ENCODE measurements around the gene PARD6G. TPM values are rescaled to one million over a fixed set of nuclear protein-coding genes. Genes with fewer than 3 reads are reported as not detected.

Gene PARD6G
- total RNA-seq, 1 experiment from 2014 or later: 0.15 TPM

DNA sequence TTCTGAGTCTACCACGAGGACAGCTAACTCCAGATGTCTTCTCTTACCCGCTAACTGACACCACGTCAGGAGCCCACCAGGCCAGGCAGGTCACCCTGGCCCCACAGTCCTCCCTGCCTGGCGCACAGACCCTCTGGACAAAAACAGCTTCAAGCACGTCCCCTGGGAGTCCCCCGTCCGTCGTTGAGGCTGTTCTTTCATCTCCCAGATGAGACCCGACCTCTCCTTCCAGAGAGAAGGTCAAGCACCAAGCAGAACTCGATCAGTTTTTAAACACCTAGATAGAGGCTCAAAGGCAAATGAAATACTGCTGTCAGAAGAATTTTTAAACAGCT is 57.8 kb downstream of the PARD6G start:
- Histone ChIP-seq H3K36me3 (ENCODE audit: low read depth) (no peaks in the 10 kb centered on the region), H3K4me3 (no peak overlapping the region), H3K9me2 (ENCODE audit: insufficient read depth) (no peaks in the 10 kb centered on the region), H3K4me1 (replicated peaks; ENCODE audit: insufficient read depth) (no peaks in the 10 kb centered on the region), H3K4me2 (no peak overlapping the region), H3K9me3 (ENCODE audit: insufficient read depth, low read depth) (no peaks in the 10 kb centered on the region), H4K20me1 (ENCODE audit: insufficient read depth) (no peaks in the 10 kb centered on the region), H3K27ac (no peak overlapping the region), H2AFZ (no peak overlapping the region), H3F3A (ENCODE audit: insufficient read depth, low read depth) (no peaks in the 10 kb centered on the region), H3K27me3 (ENCODE audit: insufficient read depth, low read depth) (peaks cover 82% of the 10 kb centered on the region), H3K79me2 (ENCODE audit: low read depth) (no peaks in the 10 kb centered on the region)
- TF ChIP-seq, protein P1, sequence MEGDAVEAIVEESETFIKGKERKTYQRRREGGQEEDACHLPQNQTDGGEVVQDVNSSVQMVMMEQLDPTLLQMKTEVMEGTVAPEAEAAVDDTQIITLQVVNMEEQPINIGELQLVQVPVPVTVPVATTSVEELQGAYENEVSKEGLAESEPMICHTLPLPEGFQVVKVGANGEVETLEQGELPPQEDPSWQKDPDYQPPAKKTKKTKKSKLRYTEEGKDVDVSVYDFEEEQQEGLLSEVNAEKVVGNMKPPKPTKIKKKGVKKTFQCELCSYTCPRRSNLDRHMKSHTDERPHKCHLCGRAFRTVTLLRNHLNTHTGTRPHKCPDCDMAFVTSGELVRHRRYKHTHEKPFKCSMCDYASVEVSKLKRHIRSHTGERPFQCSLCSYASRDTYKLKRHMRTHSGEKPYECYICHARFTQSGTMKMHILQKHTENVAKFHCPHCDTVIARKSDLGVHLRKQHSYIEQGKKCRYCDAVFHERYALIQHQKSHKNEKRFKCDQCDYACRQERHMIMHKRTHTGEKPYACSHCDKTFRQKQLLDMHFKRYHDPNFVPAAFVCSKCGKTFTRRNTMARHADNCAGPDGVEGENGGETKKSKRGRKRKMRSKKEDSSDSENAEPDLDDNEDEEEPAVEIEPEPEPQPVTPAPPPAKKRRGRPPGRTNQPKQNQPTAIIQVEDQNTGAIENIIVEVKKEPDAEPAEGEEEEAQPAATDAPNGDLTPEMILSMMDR (conservative IDR thresholded peaks at IDR 0.05): no peak
- no peak for TF ChIP-seq EZH2 (IDR thresholded peaks at IDR 0.05; ENCODE audit: low read depth)
- no TSS peak for BruUV-seq (replicated peaks)
- ChIA-PET CTCF (no interaction called here), POLR2A (ENCODE audit: unreplicated experiment) (no interaction called here)
- intact Hi-C loops (cut with micrococcal nuclease; ENCODE audit: unreplicated experiment): no loop called here
- DNase-seq: no peak

DNA sequence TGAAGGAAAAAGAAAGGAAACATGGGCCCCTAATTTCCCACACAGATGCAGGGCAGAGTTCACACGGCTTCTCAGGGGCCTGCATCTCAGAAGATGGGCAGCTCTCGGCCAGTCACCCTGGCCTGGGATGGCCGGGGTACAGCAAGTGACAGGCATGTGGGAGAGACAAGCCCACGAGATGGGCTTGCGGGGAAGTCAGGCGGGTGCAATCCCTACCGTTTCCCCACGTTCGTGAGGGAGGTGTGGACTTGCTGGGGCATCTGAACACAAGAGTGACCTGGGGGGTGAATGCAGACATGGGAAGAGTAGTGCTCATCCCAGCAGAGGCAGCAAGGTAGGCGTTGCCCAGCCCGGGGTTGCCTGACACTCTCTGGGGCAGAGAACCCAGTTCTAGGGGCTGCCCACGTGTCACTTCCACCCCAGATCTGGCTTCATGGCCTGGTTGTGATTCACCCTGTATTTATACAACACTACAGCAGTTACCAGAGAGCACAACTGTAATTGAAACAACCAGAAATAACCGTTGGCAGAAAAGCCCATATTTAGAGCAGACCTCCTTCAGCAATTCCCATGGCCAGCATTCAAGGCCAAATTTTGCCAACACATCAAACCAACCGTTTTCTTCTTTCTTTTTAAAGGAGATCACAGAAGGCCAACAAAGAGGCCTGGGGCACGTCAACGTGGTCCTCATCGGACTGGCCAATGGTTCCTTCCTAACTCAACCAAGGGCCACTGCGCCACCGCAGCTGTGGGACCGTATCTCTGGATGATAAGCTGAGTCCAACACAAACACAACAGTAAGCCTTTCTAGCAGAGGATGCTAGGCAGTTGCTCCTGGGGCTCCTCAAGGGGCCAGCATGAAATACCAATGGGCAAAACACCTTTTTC is 58.4 kb downstream of the PARD6G start:
- no peak overlapping the region for H3K27ac ChIP-seq
- ChIA-PET CTCF (no interaction called here), POLR2A (ENCODE audit: unreplicated experiment) (no interaction called here)
- no peak overlapping the region for H3K4me3 ChIP-seq
- no TSS peak for BruUV-seq (replicated peaks)
- TF ChIP-seq EZH2 (IDR thresholded peaks at IDR 0.05; ENCODE audit: low read depth): no peak
- TF ChIP-seq, protein P1 (conservative IDR thresholded peaks at IDR 0.05): no peak
- no peaks in the 10 kb centered on the region for H3K4me1 ChIP-seq (replicated peaks; ENCODE audit: insufficient read depth)
- no peaks in the 10 kb centered on the region for H3F3A ChIP-seq (ENCODE audit: insufficient read depth, low read depth)
- H2AFZ ChIP-seq: no peak overlapping the region
- intact Hi-C loops (cut with micrococcal nuclease; ENCODE audit: unreplicated experiment): no loop called here
- H3K4me2 ChIP-seq: no peak overlapping the region
- H3K36me3 ChIP-seq (ENCODE audit: low read depth): no peaks in the 10 kb centered on the region
- no peaks in the 10 kb centered on the region for H4K20me1 ChIP-seq (ENCODE audit: insufficient read depth)
- no peaks in the 10 kb centered on the region for H3K79me2 ChIP-seq (ENCODE audit: low read depth)
- no peaks in the 10 kb centered on the region for H3K9me3 ChIP-seq (ENCODE audit: insufficient read depth, low read depth)
- H3K9me2 ChIP-seq (ENCODE audit: insufficient read depth): no peaks in the 10 kb centered on the region
- peaks cover 83% of the 10 kb centered on the region for H3K27me3 ChIP-seq (ENCODE audit: insufficient read depth, low read depth)
- DNase-seq: no peak

DNA sequence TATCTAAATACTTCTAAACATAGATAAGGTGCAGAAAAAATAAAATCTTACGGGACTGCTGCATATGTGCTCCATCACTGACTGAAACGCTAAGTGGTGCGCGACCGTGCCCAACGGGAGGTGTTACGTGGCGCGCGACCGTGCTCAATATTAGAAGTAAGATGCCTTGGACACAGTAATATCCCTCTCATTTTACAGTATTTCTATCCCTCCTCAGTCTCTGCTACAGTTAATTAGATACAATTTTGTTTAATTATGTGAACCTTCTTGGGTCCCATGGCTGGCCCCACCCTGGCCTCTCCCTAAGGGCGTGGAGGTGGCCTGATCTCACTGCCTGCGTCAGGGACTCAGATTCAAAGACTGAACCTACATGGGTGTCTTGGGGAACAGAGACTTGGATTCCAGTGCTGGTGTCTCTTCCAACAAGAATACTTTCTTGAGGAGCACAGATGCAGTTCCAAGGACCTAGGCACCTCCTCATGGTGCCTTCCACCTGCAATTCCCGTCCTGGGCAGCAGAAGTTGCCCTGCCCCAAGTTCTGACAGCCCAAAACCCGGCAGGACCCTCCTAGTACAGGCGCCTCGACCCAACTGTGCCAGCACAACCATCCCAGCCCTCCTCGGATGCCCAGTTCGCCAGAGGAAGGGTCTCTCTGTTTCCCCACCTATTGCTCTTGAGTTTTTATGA is 59.2 kb downstream of the PARD6G start:
- CTCF ChIA-PET: no interaction called here
- TF ChIP-seq, protein P1 (conservative IDR thresholded peaks at IDR 0.05): no peak
- no peak for TF ChIP-seq EZH2 (IDR thresholded peaks at IDR 0.05; ENCODE audit: low read depth)
- no peaks in the 10 kb centered on the region for H4K20me1 ChIP-seq (ENCODE audit: insufficient read depth)
- no peaks in the 10 kb centered on the region for H3K9me2 ChIP-seq (ENCODE audit: insufficient read depth)
- POLR2A ChIA-PET (ENCODE audit: unreplicated experiment): no interaction called here
- peaks cover 82% of the 10 kb centered on the region for H3K27me3 ChIP-seq (ENCODE audit: insufficient read depth, low read depth)
- no peak for DNase-seq
- H3K4me3 ChIP-seq: no peak overlapping the region
- no peaks in the 10 kb centered on the region for H3K4me1 ChIP-seq (replicated peaks; ENCODE audit: insufficient read depth)
- H2AFZ ChIP-seq: no peak overlapping the region
- no peaks in the 10 kb centered on the region for H3F3A ChIP-seq (ENCODE audit: insufficient read depth, low read depth)
- no peak overlapping the region for H3K27ac ChIP-seq
- intact Hi-C loops (cut with micrococcal nuclease; ENCODE audit: unreplicated experiment): no loop called here
- no peaks in the 10 kb centered on the region for H3K36me3 ChIP-seq (ENCODE audit: low read depth)
- H3K4me2 ChIP-seq: no peak overlapping the region
- no peaks in the 10 kb centered on the region for H3K79me2 ChIP-seq (ENCODE audit: low read depth)
- H3K9me3 ChIP-seq (ENCODE audit: insufficient read depth, low read depth): no peaks in the 10 kb centered on the region
- BruUV-seq (replicated peaks): no TSS peak
